Breast epithelium (tissue), 4 donors: ENCODE data around the gene PLIN4. TPM values are rescaled to one million over a fixed set of nuclear protein-coding genes. Genes with fewer than 3 reads are reported as not detected.
A peak's percentile ranks its signal among the peaks of the same experiment; 100 is the strongest.

Source experiments
- DNase-seq, 2 donors: peaks; one replicate each; pipeline ENCODE4 v3.0.0-alpha.2; 2019; ENCODE audit warnings: low spot score in 2 of 2
- H3K27ac ChIP-seq, 2 donors: fragments of 200-600 bp; sonication (generic) in 1 of 2; one replicate each; pipeline ENCODE4 v1.5.1; 2016 to 2019; ENCODE audit warnings: mild to moderate bottlenecking in 1 of 2
- H3K27me3 ChIP-seq, 2 donors: fragments of 200-600 bp; sonication (generic) in 1 of 2; one replicate each; pipeline versions ENCODE4 v1.5.1 to v1.6.0; 2017 to 2019; ENCODE audit warnings: control low read depth in 1 of 2, mild to moderate bottlenecking in 1 of 2
- H3K36me3 ChIP-seq: fragments of 200-600 bp; one replicate; pipeline ENCODE4 v1.5.1; 2019
- H3K4me1 ChIP-seq, 2 donors: fragments of 200-600 bp; sonication (generic); one replicate each; pipeline ENCODE4 v1.5.1; 2016 to 2019; ENCODE audit warnings: control low read depth in 1 of 2
- H3K4me3 ChIP-seq, 3 donors: fragments of 200-600 bp; sonication (generic); 1 replicate in 2 of 3; 2 replicates in 1 of 3; pipeline ENCODE4 v1.5.1; 2016 to 2019; ENCODE audit warnings: mild to moderate bottlenecking in 3 of 3, moderate library complexity in 2 of 3
- H3K9me3 ChIP-seq, 2 donors: fragments of 200-600 bp; sonication (generic) in 1 of 2; one replicate each; pipeline ENCODE4 v1.5.1; 2016 to 2019; ENCODE audit warnings: control low read depth in 1 of 2
- POLR2A ChIP-seq: fragments of 450-650 bp; IDR thresholded peaks from one replicate; pipeline ENCODE4 v1.6.1; 2016; ENCODE audit warnings: antibody characterized with exemption, mild to moderate bottlenecking, moderate library complexity
- POLR2AphosphoS5 ChIP-seq, 3 donors: sonication (generic); formaldehyde crosslinking; IDR thresholded peaks; one replicate each; pipeline ENCODE4 v1.6.1; 2017; ENCODE audit warnings: antibody characterized with exemption in 3 of 3
- intact Hi-C: fragments of 100-400 bp; cut with DNase I; formaldehyde crosslinking; loops from one replicate; pipeline ENCODE4 v1.15.1; 2023; ENCODE audit warnings: low total_unique reads
- total RNA-seq, 3 donors: library from RNA; depleted of rRNA; stranded (reverse); fragments of >200 nt; gene quantifications; one replicate each; pipeline ENCODE4 v1.1.0, GENCODE V29; 2016
- TF ChIP-seq, protein P1 (sequence below), 3 donors: fragments of 450-650 bp; IDR thresholded peaks; one replicate each; pipeline ENCODE4 v1.5.1; 2016 to 2017; ENCODE audit warnings: antibody characterized with exemption in 3 of 3, mild to moderate bottlenecking in 3 of 3, moderate library complexity in 3 of 3

The PLIN4 gene
- total RNA-seq, 3 donors from 2014 or later: 50.1 to 629 (median 213) TPM

DNA sequence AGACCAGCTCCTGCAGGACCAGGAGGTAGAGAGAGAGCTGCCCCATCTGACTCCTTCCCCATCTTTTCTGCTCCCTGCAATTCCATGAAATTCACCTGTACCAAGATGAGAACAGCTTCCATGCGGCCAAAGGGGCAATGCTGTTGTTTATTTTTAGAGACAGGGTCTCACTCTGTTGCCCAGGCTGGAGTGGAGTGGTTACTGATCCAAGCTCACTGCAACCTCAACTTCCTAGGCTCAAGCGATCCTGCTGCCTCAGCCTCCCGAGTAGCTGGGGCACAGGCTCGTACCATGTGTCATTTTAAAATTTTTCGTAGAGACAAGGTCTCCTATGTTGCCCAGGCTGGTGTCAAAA lies 3.6 kb upstream of the PLIN4 start:
- no peak for DNase-seq
- Histone ChIP-seq H3K4me1 (peaks cover 7 to 10% of the 10 kb centered on the region in 2 donors), H3K9me3 (no peaks in the 10 kb centered on the region), H3K36me3 (no peaks in the 10 kb centered on the region), H3K27me3 (no peaks in the 10 kb centered on the region), H3K27ac (no peak overlapping the region), H3K4me3 (no peak overlapping the region)
- intact Hi-C loops: no loop called here
- TF ChIP-seq, protein P1, sequence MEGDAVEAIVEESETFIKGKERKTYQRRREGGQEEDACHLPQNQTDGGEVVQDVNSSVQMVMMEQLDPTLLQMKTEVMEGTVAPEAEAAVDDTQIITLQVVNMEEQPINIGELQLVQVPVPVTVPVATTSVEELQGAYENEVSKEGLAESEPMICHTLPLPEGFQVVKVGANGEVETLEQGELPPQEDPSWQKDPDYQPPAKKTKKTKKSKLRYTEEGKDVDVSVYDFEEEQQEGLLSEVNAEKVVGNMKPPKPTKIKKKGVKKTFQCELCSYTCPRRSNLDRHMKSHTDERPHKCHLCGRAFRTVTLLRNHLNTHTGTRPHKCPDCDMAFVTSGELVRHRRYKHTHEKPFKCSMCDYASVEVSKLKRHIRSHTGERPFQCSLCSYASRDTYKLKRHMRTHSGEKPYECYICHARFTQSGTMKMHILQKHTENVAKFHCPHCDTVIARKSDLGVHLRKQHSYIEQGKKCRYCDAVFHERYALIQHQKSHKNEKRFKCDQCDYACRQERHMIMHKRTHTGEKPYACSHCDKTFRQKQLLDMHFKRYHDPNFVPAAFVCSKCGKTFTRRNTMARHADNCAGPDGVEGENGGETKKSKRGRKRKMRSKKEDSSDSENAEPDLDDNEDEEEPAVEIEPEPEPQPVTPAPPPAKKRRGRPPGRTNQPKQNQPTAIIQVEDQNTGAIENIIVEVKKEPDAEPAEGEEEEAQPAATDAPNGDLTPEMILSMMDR (IDR thresholded peaks at IDR 0.05): no peak
- TF ChIP-seq POLR2AphosphoS5 (IDR thresholded peaks at IDR 0.05) (no peak), POLR2A (no peak)

DNA sequence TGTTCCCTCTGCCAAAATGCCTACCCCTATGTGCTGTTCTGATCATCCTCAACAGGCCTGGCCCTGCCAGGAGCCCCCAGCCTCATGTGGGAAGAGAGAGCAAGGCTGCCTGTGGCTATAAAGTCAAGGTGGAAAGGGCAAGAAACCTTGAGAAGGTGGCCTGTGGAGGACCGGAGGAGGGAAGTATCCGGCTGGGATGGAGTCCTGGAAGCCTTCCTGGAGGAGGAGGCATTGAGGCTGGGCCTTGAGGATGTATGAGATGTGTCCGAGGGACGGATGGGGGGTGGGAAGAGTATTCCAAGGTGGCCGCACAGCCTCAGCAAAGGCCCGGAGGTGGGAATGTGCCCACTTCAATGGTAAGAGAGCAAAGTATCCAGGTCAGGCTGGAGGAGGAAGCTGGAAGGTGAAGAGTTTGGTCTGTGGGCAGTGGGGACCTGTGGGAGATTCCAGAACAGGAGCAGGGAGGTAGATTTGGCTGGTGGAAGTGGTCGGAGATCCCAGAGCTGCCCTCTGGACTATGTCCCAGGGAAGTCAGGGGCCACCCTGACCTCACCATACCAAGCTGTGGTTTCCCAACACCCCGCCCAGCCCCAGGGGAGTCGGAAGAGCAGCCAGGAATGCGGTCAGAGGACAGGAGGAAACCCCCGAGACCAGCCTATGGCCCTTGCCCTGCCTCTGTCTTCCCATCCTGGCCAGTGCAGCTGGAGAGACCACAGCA lies 3.0 kb upstream of the PLIN4 start:
- no peaks in the 10 kb centered on the region for H3K27me3 ChIP-seq
- peaks cover 7 to 10% of the 10 kb centered on the region in 2 donors for H3K4me1 ChIP-seq
- H3K27ac ChIP-seq: no peak overlapping the region
- no peaks in the 10 kb centered on the region for H3K36me3 ChIP-seq
- no peak overlapping the region for H3K4me3 ChIP-seq
- no peak for DNase-seq
- H3K9me3 ChIP-seq: no peaks in the 10 kb centered on the region
- TF ChIP-seq POLR2A: no peak
- TF ChIP-seq, protein P1 (IDR thresholded peaks at IDR 0.05): no peak
- TF ChIP-seq POLR2AphosphoS5 (IDR thresholded peaks at IDR 0.05): no peak
- intact Hi-C loops: no loop called here

DNA sequence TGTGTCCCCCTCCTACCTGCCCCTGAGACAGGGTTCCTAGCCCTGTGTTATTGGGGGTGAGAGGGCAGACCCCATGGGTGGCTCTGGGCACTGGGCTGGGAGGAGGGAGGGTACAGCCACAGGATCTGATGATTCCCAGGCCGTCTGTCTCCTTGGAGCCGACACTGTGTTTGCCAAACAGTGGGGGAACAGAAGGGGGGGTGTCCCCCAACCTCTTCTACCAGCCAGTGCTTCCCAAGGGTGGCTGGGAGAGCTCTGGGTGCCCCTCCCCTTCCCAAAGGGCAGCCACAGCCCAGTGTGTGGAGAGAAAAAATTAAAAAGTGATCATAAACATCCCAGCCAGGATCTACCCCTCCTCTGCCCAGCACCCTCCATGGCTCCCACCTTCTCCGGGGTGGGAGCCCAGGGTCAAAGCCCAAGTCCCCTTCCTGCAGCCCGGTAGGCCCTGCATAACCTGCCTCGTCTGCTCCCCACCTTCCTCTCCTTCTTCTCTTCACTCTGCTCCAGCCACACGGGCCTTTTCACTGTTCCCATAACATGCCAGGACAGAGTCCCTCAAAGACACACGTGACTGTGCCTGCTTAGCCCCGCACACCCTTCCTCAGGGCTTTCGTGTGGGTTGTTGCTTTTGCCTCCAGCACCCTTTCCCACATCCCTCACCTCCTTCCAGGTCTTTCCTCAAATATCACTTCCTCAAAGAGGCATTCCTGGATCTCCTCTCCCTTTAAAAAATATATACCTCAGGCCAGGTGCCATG lies 1.4 kb upstream of the PLIN4 start:
- DNase-seq: peak in 1 of 2 donors; percentile 33
- H3K36me3 ChIP-seq: no peaks in the 10 kb centered on the region
- no peak overlapping the region for H3K4me3 ChIP-seq
- H3K27ac ChIP-seq: peak overlapping the region; percentile 72 to 88
- TF ChIP-seq POLR2A (no peak), POLR2AphosphoS5 (IDR thresholded peaks at IDR 0.05) (no peak)
- TF ChIP-seq, protein P1 (IDR thresholded peaks at IDR 0.05): no peak
- intact Hi-C loops: no loop called here
- no peaks in the 10 kb centered on the region for H3K9me3 ChIP-seq
- no peaks in the 10 kb centered on the region for H3K27me3 ChIP-seq
- peaks cover 7 to 10% of the 10 kb centered on the region in 2 donors for H3K4me1 ChIP-seq

DNA sequence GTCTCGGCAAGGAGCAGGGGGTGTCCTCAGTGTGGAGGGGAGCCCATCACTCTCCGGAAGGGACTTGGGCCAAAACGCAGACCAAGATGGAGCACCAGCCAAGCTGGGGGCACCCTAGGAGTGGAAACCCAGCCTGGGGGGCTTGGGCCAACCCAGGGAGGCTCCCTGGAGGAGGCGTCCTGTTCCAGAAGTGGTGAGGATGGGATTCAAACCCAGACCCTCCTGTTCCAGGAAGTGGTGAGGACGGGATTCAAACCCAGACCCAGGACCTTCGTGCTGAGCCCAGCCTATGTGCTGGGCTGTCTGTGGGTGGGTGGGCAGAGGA lies 848 bp upstream of the PLIN4 start:
- intact Hi-C loops: no loop called here
- H3K36me3 ChIP-seq: no peaks in the 10 kb centered on the region
- no peak for DNase-seq
- no peaks in the 10 kb centered on the region for H3K9me3 ChIP-seq
- H3K4me3 ChIP-seq: peak overlapping the region in 1 of 3 donors; percentile 61
- H3K27ac ChIP-seq: peak overlapping the region; percentile 72 to 88
- TF ChIP-seq POLR2A (no peak), POLR2AphosphoS5 (IDR thresholded peaks at IDR 0.05) (no peak)
- TF ChIP-seq, protein P1 (IDR thresholded peaks at IDR 0.05): no peak
- no peaks in the 10 kb centered on the region for H3K27me3 ChIP-seq
- H3K4me1 ChIP-seq: peaks cover 7 to 10% of the 10 kb centered on the region in 2 donors

DNA sequence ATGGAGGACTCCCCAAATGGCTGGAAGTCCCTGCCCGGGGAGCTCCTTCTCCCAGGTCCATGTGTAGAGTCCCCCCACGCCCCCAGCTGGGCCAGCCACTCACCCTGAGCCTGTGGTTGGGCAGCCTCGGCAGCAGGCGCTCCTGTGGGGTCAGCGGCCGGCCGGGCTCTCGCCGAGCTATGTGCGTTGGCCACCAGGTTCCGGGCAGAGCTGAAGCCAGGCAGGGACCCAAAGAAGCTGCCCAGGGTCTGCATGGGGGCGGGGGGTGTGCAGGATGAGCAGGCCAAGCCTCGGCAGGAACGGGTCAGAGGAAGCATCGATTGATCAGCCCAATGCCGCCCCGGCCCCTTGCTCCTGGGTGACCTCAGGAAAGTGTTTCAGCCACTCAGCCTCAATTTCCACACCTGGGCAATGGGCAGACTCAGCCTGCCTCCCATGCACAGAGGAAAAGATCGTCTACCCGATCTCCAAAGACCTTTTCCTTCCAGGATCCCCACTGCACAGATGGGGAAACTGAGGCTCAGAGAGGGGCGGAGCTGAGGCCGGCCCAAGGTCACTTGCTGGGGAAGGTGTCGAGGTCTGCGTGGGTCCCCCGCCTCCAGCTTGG lies 732 bp downstream of the PLIN4 start:
- intact Hi-C loops: no loop called here

More for the DNA sequence above, 732 bp downstream of the PLIN4 start:
- Histone ChIP-seq H3K36me3 (no peaks in the 10 kb centered on the region), H3K4me1 (peaks cover 7 to 10% of the 10 kb centered on the region in 2 donors), H3K4me3 (peak overlapping the region in 2 of 3 donors; percentile 28 to 61), H3K27ac (peak overlapping the region; percentile 72 to 88), H3K9me3 (no peaks in the 10 kb centered on the region), H3K27me3 (no peaks in the 10 kb centered on the region)
- TF ChIP-seq, protein P1 (IDR thresholded peaks at IDR 0.05): no peak
- TF ChIP-seq POLR2AphosphoS5 (IDR thresholded peaks at IDR 0.05): no peak
- no peak for TF ChIP-seq POLR2A
- DNase-seq: no peak
